ENCODE measurements around the gene ACOT8.

DNA sequence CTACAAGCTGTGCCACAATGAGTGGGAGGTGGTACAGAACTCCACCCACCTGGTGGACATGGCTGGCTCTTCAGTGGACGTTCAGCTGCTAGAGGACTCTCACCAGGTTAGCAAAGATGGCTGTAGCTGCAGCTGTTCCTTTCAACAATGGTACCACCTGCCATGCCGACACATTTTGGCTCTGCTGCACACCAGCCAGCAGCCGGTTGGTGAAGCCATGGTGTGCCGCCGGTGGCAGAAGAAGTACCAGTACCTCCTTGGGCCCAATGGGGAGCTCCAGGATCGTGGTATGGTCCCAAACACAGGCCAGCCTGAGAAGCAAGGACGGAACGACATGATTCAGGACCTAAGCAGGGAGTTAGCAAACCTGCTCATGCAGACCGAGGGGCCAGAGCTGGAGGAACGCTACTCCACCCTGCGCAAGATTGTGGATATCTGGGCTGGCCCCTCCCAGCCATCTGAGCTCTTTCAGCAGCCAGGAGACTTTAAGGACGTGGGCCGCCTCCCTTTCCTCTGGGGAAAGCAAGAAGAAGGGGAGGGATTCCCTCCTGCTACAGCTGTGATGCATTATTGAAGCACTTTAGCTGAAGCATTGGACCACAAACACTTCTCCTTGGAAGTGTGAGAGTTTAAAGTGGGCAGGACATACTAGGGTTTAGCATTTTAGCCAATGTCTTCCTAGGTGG lies 21.0 kb upstream of the ACOT8 start:
- TF ChIP-seq, protein P1, sequence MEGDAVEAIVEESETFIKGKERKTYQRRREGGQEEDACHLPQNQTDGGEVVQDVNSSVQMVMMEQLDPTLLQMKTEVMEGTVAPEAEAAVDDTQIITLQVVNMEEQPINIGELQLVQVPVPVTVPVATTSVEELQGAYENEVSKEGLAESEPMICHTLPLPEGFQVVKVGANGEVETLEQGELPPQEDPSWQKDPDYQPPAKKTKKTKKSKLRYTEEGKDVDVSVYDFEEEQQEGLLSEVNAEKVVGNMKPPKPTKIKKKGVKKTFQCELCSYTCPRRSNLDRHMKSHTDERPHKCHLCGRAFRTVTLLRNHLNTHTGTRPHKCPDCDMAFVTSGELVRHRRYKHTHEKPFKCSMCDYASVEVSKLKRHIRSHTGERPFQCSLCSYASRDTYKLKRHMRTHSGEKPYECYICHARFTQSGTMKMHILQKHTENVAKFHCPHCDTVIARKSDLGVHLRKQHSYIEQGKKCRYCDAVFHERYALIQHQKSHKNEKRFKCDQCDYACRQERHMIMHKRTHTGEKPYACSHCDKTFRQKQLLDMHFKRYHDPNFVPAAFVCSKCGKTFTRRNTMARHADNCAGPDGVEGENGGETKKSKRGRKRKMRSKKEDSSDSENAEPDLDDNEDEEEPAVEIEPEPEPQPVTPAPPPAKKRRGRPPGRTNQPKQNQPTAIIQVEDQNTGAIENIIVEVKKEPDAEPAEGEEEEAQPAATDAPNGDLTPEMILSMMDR (IDR thresholded peaks at IDR 0.05) = no peak
- no peak for TF ChIP-seq EZH2 (IDR thresholded peaks at IDR 0.05; ENCODE audit: borderline replicate concordance, insufficient read depth, low read depth, low read length, poor library complexity, severe bottlenecking)

Data from B cell (primary cell).